CD4-positive, alpha-beta T cell treated with Interleukin-1 beta for 1 hour (primary cell): ENCODE measurements around the gene EHMT1.
"Not testable (repeated sequence)": the region's sequence is repeated elsewhere in the genome, so short reads cannot be mapped to it uniquely, and the experiment has no call there.

Experiments used
- DNase-seq, 2 donors: peaks; one replicate each; pipeline ENCODE4 v3.0.0-alpha.2; 2020 to 2022

The EHMT1 gene

GRCh38 chr9:137590469-137591383 is 28.1 kb upstream of the EHMT1 start, which contains the start of gene ZMYND19:
Gene ZMYND19, minus strand, starts transcription at chr9:137590512. Its CDS starts 249 bp downstream, at chr9:137590263.
- DNase-seq: peak; percentile 90 to 92

- DNase-seq: no peak
These were observed 26.0 kb upstream of the EHMT1 start for GRCh38 chr9:137592767-137593166.

- no peak for DNase-seq
These were observed 25.6 kb upstream of the EHMT1 start for GRCh38 chr9:137593176-137593575.

- not testable (repeated sequence) for DNase-seq
These were observed 22.2 kb upstream of the EHMT1 start for GRCh38 chr9:137596577-137596976.

- DNase-seq: no peak
These were observed 19.9 kb upstream of the EHMT1 start for GRCh38 chr9:137598943-137599342.

GRCh38 chr9:137602661-137603060 is 16.1 kb upstream of the EHMT1 start:
- DNase-seq: no peak

GRCh38 chr9:137603879-137604278 is 14.9 kb upstream of the EHMT1 start:
- no peak for DNase-seq

- no peak for DNase-seq
These were observed 14.3 kb upstream of the EHMT1 start for GRCh38 chr9:137604345-137605086.

- peak; percentile 92 to 94 for DNase-seq
These were observed 13.4 kb upstream of the EHMT1 start, which contains the start of gene ARRDC1 for GRCh38 chr9:137605121-137606004. Gene ARRDC1, plus strand, starts transcription at chr9:137605686. Its CDS starts 32 bp downstream, at chr9:137605718.

GRCh38 chr9:137606005-137606621 is 12.7 kb upstream of the EHMT1 start:
- no peak for DNase-seq

- DNase-seq: no peak
These were observed 12.1 kb upstream of the EHMT1 start for GRCh38 chr9:137606734-137607138.

- DNase-seq: no peak
These were observed 11.5 kb upstream of the EHMT1 start for GRCh38 chr9:137607141-137607857.

GRCh38 chr9:137610944-137611343 is 7.9 kb upstream of the EHMT1 start:
- DNase-seq: no peak

- no peak for DNase-seq
These were observed 6.9 kb upstream of the EHMT1 start for GRCh38 chr9:137611623-137612609.

- no peak for DNase-seq
These were observed 6.1 kb upstream of the EHMT1 start for GRCh38 chr9:137612741-137613142.

GRCh38 chr9:137613259-137613658 is 5.5 kb upstream of the EHMT1 start:
- DNase-seq: no peak

- no peak for DNase-seq
These were observed 4.9 kb upstream of the EHMT1 start for GRCh38 chr9:137613738-137614523.

- no peak for DNase-seq
These were observed 4.0 kb upstream of the EHMT1 start for GRCh38 chr9:137614631-137615386.
